Renal cortex interstitium (tissue), 15 donors: ENCODE results near the gene OR6C74. TPM values are rescaled to one million over a fixed set of nuclear protein-coding genes. Genes with fewer than 3 reads are reported as not detected.
A peak's percentile ranks its signal among the peaks of the same experiment; 100 is the strongest.

Experiments used
- DNase-seq, 11 donors: peaks; one replicate each; pipeline ENCODE4 v3.0.0-alpha.2; 2013; ENCODE audit warnings: low read depth in 9 of 11, low spot score in 4 of 11; ENCODE audit errors: extremely low read depth in 1 of 11
- long read RNA-seq, 16 experiments: transcript quantifications; one replicate each; lab custom pipeline, GENCODE V29; 2026
- polyA plus RNA-seq, 3 donors: library from polyadenylated mRNA; unstranded; fragments of 120-200 nt; gene quantifications; one replicate each; pipeline ENCODE4 v1.2.1, GENCODE V29; 2013; ENCODE audit not compliant: insufficient read length in 3 of 3

Gene OR6C74
- polyA plus RNA-seq: not detected
- long read RNA-seq, donor 1: 0 reads
- long read RNA-seq, donor 2: 0 reads
- long read RNA-seq, donor 3: 0 reads
- long read RNA-seq, donor 4: 0 reads
- long read RNA-seq, donor 5: 0 reads
- long read RNA-seq, donor 6: 0 reads
- long read RNA-seq, donor 7: 0 reads
- long read RNA-seq, donor 8: 0 reads
- long read RNA-seq, donor 9: 0 reads
- long read RNA-seq, donor 10: 0 reads
- long read RNA-seq, donor 11: 0 reads
- long read RNA-seq, donor 12: 0 reads
- long read RNA-seq, donor 13: 0 reads
- long read RNA-seq, donor 14: 0 reads
- long read RNA-seq, donor 15: 0 reads
- long read RNA-seq, donor 16: 0 reads

DNA sequence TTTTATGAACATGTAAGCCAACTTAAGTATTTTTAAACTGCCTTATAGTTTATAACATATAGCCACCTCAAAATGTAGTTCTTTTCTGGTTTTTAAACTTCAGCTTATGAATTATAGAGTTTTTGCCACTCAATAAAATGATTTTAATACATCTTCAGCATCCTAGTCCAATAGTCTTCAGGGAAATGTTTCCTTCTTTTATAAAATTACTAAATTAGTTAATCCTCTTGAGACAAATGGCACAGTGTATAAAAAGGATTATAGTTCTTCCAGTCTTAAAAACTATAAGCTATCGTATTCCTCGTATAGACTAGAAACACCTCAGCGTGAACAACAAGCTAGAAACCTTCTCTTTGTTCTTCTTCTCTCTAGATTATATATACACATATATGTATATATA is at the start of gene OR6C74:
OR6C74 (plus strand) TSS at position 301 of the 400 bp plus-strand sequence. CDS start 2,679 bp downstream, outside the sequence.
- no peak for DNase-seq

DNA sequence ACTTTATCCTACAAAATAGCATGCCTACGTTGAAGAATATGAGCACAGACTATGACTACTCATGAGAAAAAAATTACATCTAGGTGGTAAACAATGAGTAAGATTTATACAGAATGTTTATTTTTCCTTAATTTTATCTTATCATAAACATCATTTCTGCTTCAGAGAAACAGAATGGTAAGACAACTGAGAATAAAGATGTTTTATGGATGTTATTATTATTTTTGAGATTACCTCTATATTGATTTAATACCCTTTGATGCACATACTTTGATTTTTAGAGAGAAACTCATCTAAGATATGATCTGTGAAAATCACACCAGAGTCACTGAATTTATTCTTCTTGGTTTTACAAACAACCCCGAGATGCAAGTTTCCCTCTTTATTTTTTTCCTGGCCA is 23.7 kb upstream of the OR6C74 start, which contains the start of gene OR10A7:
OR10A7 (plus strand) TSS at position 301 of the 400 bp plus-strand sequence; CDS start at position 301, 0 bp downstream.
- DNase-seq: no peak

DNA sequence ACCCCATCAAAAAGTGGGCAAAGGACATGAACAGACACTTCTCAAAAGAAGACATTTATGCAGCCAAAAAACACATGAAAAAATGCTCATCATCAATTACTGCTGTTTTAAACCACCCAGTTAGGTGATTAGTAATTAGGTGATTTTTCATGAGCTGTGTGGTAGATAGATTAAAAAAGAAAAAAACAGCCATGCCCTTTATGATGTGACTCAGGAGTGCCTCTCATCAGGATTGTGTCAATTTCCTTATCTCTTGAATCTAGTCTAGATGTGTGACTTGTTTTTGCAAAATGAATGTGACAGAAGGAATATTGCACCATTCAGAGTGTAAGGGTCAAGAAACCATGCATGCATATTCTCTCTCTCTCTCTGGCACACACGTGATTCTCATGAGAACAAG is 17.9 kb upstream of the OR6C74 start:
- no peak for DNase-seq

DNA sequence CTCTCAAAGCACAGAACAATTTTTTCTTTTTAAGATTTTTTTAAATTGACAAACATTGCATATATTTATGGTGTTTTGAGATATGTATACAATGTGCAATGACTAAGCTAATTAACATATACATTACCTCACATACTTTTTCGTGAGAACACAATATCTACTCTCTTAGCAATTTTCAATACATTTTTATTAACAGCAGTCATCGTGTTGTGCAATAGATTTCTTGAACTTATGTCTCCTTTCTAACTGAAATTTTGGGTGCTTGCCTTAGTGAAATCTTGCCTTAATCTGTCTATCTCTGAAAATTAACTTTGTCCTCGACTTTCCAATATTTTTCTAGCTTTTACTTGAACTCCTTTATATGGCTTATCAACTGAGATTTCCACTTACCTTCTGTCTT is 16.8 kb upstream of the OR6C74 start:
- DNase-seq: no peak

DNA sequence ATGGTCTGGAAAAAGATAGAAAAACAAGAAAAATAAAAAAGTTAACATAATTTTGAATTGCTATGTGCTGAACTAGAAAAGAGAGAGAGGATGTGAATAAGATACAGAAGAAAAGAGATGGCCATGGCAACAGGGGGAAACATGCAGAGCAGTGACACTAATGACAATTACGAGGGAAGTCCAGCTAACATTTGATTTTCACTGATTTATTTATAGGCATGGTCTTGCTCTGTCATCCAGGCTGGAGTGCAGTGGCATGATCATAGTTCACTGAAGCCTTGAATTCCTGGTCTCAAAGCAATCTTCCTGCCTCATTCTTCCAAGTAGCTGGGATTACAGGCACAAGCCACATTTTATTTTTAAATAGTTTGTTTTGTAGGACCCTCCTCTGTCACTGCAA is 1.8 kb downstream of the OR6C74 start:
- DNase-seq: no peak

DNA sequence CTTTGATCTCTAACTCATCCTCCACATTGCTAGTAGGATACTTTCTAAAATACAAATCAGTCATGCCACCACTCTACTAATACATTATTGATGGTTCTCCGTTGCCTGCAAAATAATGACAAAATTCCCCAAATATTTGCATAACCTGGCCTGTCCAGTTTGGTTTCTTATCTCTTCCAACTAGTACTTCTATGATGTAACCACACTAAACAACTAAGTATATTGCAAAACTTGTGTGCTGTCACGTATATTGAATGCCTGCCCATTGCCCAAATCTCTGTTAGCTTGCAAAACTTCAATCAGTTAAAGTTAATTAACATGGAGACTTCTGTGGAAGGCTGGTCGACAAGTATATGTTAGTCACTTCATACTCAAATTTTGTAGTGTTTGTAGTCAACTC is 6.5 kb downstream of the OR6C74 start:
- DNase-seq: no peak

DNA sequence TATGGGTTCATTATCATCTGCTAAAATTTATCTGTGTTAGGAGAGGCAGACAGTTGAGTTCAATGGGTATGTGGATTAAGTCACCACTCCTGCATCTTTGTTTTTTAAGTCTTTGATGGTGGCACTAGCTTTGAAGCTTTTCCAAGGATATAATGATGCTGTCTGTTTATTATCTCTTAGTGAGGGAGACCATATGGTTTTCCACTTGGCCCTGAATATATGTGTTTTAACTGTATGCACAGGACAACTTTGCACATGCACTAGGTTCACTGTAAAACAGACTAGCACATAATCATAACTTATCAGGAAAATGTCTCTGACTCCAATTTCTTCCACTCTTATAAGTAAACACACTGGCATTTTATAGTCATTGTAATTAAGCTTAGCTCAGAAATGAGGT is 8.9 kb downstream of the OR6C74 start:
- DNase-seq: no peak

DNA sequence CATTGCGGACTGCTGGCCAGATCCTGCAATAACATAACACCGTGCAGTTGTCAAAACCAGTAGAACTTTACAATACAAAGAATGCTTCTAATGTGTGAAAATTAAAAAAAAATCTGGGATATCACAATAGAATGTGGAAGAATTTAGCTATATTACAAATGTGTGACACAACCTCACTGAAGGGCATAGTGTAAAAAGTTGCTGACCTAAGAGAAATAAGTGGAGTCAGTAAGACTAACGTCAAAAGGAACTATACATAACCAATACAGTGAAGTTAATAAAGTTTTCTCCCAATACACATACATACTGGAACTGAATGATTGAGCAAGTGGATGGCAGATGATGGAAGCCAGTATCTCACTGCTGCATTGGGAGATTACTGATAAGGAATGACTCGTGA is 12.4 kb downstream of the OR6C74 start:
- DNase-seq: no peak

DNA sequence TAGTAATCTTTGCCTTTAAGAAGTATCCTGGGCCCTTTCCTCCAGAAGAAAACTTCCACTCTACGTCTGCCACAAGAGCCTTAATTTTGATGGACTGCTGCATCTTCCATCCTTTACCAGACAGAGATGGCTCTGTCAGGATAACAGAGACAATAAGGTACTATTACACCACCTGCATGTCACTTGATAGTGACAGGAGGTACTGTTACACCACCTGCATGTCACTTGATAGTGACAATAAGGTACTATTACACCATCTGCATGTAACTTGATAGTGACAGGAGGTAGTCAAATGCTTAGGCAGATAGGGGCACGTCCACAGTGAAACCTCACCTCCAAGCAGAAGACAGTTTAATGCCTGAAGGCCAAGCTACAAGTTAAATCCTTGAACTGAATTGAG is 13.9 kb downstream of the OR6C74 start:
- DNase-seq: peak in 1 of 11 donors; percentile 0

DNA sequence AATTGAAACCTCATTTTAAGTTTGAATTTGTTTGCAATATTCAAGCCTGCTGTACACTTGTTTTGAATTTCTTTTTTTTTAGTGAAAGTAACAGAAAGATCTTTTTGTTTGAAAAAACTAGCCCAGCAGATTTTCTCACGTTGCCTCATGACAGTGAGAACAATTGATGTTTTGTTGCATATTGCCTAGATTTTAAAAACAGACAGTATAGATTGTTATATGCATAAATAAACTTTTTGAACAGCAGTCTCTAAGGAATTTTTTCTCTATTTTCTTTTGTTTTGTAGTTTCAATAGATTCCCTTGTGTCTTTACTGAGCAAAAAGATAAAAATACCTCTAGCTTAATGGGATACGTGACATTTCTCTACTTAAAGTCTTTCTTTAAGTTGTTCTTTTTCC is 36.6 kb downstream of the OR6C74 start:
- DNase-seq: no peak

DNA sequence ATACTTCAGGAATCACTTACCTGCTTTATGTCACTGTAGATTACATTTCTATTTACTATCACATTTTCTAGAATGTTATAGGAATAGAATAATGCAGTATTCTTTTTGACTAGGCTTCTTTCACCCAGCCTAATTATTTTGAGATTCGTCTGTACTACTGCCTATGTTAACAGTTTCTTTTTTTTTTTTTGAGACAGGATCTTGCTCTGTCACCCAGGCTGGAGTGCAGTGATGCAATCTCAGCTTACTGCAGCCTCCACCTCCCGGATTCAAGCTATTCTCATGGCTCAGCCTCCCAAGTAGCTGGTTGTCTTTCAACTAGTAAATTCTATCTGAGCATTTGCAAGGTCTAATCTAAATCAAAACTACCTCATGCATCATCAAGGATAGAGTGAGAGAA is 45.6 kb downstream of the OR6C74 start:
- no peak for DNase-seq

Other genes with a start within 250 kb of the OR6C74 start
- not detected for gene NEUROD4, start 224.6 kb upstream of the OR6C74 start, polyA plus RNA-seq
- gene OR9K2, start 118.2 kb upstream of the OR6C74 start, polyA plus RNA-seq: not detected
- not detected for gene OR10A7, start 23.6 kb upstream of the OR6C74 start, polyA plus RNA-seq
- not detected for gene OR6C6, start 52.0 kb downstream of the OR6C74 start, polyA plus RNA-seq
- not detected for gene OR6C1, start 69.7 kb downstream of the OR6C74 start, polyA plus RNA-seq
- not detected for gene OR6C3, start 86.1 kb downstream of the OR6C74 start, polyA plus RNA-seq
- gene OR6C75, start 118.4 kb downstream of the OR6C74 start, polyA plus RNA-seq: under 1 TPM in 1 of 3 donors, not detected in 2; 0.11 TPM
- not detected for gene OR6C65, start 155.9 kb downstream of the OR6C74 start, polyA plus RNA-seq
- gene OR6C76, start 181.6 kb downstream of the OR6C74 start, polyA plus RNA-seq: not detected
- not detected for gene OR6C2, start 199.5 kb downstream of the OR6C74 start, polyA plus RNA-seq
- not detected for gene OR6C70, start 225.5 kb downstream of the OR6C74 start, polyA plus RNA-seq
- gene OR6C68, start 247.8 kb downstream of the OR6C74 start, polyA plus RNA-seq: not detected